Activated CD8-positive, alpha-beta memory T cell treated with anti-CD3 and anti-CD28 coated beads, Interleukin-2, amount 50 U/mL, for 1 hour (primary cell): ENCODE measurements around the gene KIAA0825.

Experiments
- DNase-seq: peaks from one replicate; pipeline ENCODE4 v3.0.0-alpha.2; 2020; ENCODE audit errors: extremely low read depth

KIAA0825 gene

GRCh38 chr5:94309141-94309540 lies 309.3 kb downstream of the KIAA0825 start:
- DNase-seq: no peak

- no peak for DNase-seq
These were observed 310.0 kb downstream of the KIAA0825 start for GRCh38 chr5:94308442-94308841.

- DNase-seq: no peak
These were observed 314.3 kb downstream of the KIAA0825 start for GRCh38 chr5:94304146-94304545.

GRCh38 chr5:94288937-94289336 lies 329.5 kb downstream of the KIAA0825 start:
- DNase-seq: no peak

GRCh38 chr5:94285984-94286383 lies 332.4 kb downstream of the KIAA0825 start:
- no peak for DNase-seq

- no peak for DNase-seq
These were observed 335.3 kb downstream of the KIAA0825 start for GRCh38 chr5:94283093-94283492.

GRCh38 chr5:94281236-94281801 lies 337.1 kb downstream of the KIAA0825 start:
- DNase-seq: no peak

- no peak for DNase-seq
These were observed 341.7 kb downstream of the KIAA0825 start for GRCh38 chr5:94276751-94277150.

GRCh38 chr5:94276048-94276447 lies 342.4 kb downstream of the KIAA0825 start:
- no peak for DNase-seq

- no peak for DNase-seq
These were observed 343.7 kb downstream of the KIAA0825 start for GRCh38 chr5:94274707-94275106.

GRCh38 chr5:94268226-94268625 lies 350.2 kb downstream of the KIAA0825 start:
- no peak for DNase-seq

GRCh38 chr5:94267350-94267899 lies 351.0 kb downstream of the KIAA0825 start:
- no peak for DNase-seq

GRCh38 chr5:94266170-94266569 lies 352.2 kb downstream of the KIAA0825 start:
- no peak for DNase-seq

GRCh38 chr5:94263068-94263467 lies 355.3 kb downstream of the KIAA0825 start:
- DNase-seq: no peak

GRCh38 chr5:94260096-94260495 lies 358.3 kb downstream of the KIAA0825 start:
- DNase-seq: no peak

- no peak for DNase-seq
These were observed 364.2 kb downstream of the KIAA0825 start for GRCh38 chr5:94254214-94254613.

GRCh38 chr5:94250985-94251384 lies 367.4 kb downstream of the KIAA0825 start:
- DNase-seq: no peak

GRCh38 chr5:94249430-94249829 lies 369.0 kb downstream of the KIAA0825 start:
- DNase-seq: no peak

- no peak for DNase-seq
These were observed 370.1 kb downstream of the KIAA0825 start for GRCh38 chr5:94248175-94248875.

- no peak for DNase-seq
These were observed 372.8 kb downstream of the KIAA0825 start for GRCh38 chr5:94245608-94246007.

- DNase-seq: no peak
These were observed 373.5 kb downstream of the KIAA0825 start for GRCh38 chr5:94244921-94245320.

GRCh38 chr5:94243612-94244011 lies 374.8 kb downstream of the KIAA0825 start:
- DNase-seq: no peak

- DNase-seq: no peak
These were observed 377.3 kb downstream of the KIAA0825 start for GRCh38 chr5:94240993-94241651.
